Keratinocyte (primary cell): ENCODE measurements around the gene BICDL2. TPM values are rescaled to one million over a fixed set of nuclear protein-coding genes. Genes with fewer than 3 reads are reported as not detected.

Experiments used
- DNase-seq: peaks from one replicate; pipeline ENCODE4 v3.0.0-alpha.2; 2011; ENCODE audit warnings: low read depth, missing footprints, low spot score
- FAIRE-seq: peaks from 2 replicates; lab custom pipeline; 2011; peaks lifted over from hg19 to GRCh38; lab: Jason Lieb, UNC
- H2AFZ ChIP-seq: 2 replicates; pipeline ENCODE4 v1.6.0; 2012; ENCODE audit warnings: low read length, control low read depth, inconsistent platforms; ENCODE audit not compliant: control insufficient read depth
- H3K27ac ChIP-seq: 2 replicates; pipeline ENCODE4 v1.5.1; 2011; ENCODE audit warnings: low read length; ENCODE audit not compliant: control insufficient read depth, insufficient read depth
- H3K27me3 ChIP-seq: 3 replicates; pipeline ENCODE4 v1.6.0; 2011; ENCODE audit warnings: low read length; ENCODE audit not compliant: control insufficient read depth, insufficient read depth; ENCODE audit errors: extremely low read depth
- H3K36me3 ChIP-seq, 2 experiments: 2 replicates in 1 of 2; 3 replicates in 1 of 2; pipeline ENCODE4 v1.5.1; 2011; ENCODE audit warnings: low read length in 2 of 2, mild to moderate bottlenecking in 1 of 2; ENCODE audit not compliant: control insufficient read depth in 2 of 2, insufficient read depth in 2 of 2; ENCODE audit errors: extremely low read depth in 1 of 2
- H3K4me1 ChIP-seq: 3 replicates; pipeline ENCODE4 v1.5.1; 2011; ENCODE audit warnings: low read length; ENCODE audit not compliant: control insufficient read depth, insufficient read depth; ENCODE audit errors: extremely low read depth
- H3K4me2 ChIP-seq: 3 replicates; pipeline ENCODE4 v1.6.0; 2011; ENCODE audit warnings: low read depth, low read length; ENCODE audit not compliant: control insufficient read depth, insufficient read depth; ENCODE audit errors: extremely low read depth
- H3K4me3 ChIP-seq, 3 experiments: fragments of 200-600 bp in 1 of 3; sonication (generic) in 1 of 3; 2 replicates in 2 of 3; 3 replicates in 1 of 3; pipeline ENCODE4 v1.5.1; 2011 to 2016; ENCODE audit warnings: low read length in 3 of 3, mild to moderate bottlenecking in 3 of 3, control low read depth in 2 of 3, inconsistent platforms in 1 of 3, low read depth in 1 of 3, mixed read lengths in 1 of 3, mixed run types in 1 of 3, moderate library complexity in 1 of 3; ENCODE audit not compliant: control insufficient read depth in 2 of 3, insufficient read depth in 2 of 3; ENCODE audit errors: extremely low read depth in 1 of 3
- H3K79me2 ChIP-seq: 2 replicates; pipeline ENCODE4 v1.6.0; 2012; ENCODE audit warnings: low read length; ENCODE audit not compliant: control insufficient read depth, insufficient read depth
- H3K9ac ChIP-seq: 3 replicates; pipeline ENCODE4 v1.6.0; 2011; ENCODE audit warnings: low read length; ENCODE audit not compliant: control insufficient read depth, insufficient read depth; ENCODE audit errors: extremely low read depth
- H3K9me1 ChIP-seq: 3 replicates; pipeline ENCODE4 v1.6.0; 2011; ENCODE audit warnings: low read length; ENCODE audit not compliant: control insufficient read depth, insufficient read depth; ENCODE audit errors: extremely low read depth
- H3K9me3 ChIP-seq: 2 replicates; pipeline ENCODE4 v1.5.1; 2012; ENCODE audit warnings: low read depth, low read length; ENCODE audit not compliant: control insufficient read depth
- H4K20me1 ChIP-seq: 3 replicates; pipeline ENCODE4 v1.6.0; 2011; ENCODE audit warnings: low read length; ENCODE audit not compliant: control insufficient read depth, insufficient read depth; ENCODE audit errors: extremely low read depth
- CTCF ChIP-seq, 3 experiments: IDR thresholded peaks in 1 of 3; conservative IDR thresholded peaks in 1 of 3; optimal IDR thresholded peaks in 1 of 3; 2 replicates in 2 of 3; 3 replicates in 1 of 3; pipeline versions ENCODE3 to v1.5.1; 2011; ENCODE audit warnings: low read length in 3 of 3, mild to moderate bottlenecking in 3 of 3, moderate library complexity in 2 of 3, control low read depth in 1 of 3, inconsistent platforms in 1 of 3; ENCODE audit not compliant: insufficient read depth in 2 of 3; ENCODE audit errors: extremely low read depth in 1 of 3
- EZH2 ChIP-seq: IDR thresholded peaks from one replicate; pipeline ENCODE4 v1.6.1; 2012; ENCODE audit warnings: inconsistent platforms, mild to moderate bottlenecking, low read length, moderate library complexity
- dilution Hi-C: fragments of 300-500 bp; cut with MboI; formaldehyde crosslinking; loops from one replicate; pipeline ENCODE4 v1.7.0; 2020; ENCODE audit warnings: low sequenced_read_pairs; ENCODE audit not compliant: extremely low pct_ligation_motif_present
- polyA plus RNA-seq, 5 experiments: library from polyadenylated mRNA; depleted of rRNA in 3 of 5; stranded (reverse) in 3 of 5; stranded (forward) in 1 of 5; unstranded in 1 of 5; fragments of >200 nt; gene quantifications; 1 replicate in 1 of 5; 2 replicates in 3 of 5; 3 replicates in 1 of 5; pipeline versions ENCODE4 v1.2.1 to v1.2.3, GENCODE V29; 2011 to 2012; ENCODE audit warnings: missing spikeins in 2 of 5, low read depth in 1 of 5, low replicate concordance in 1 of 5

BICDL2 gene
- polyA plus RNA-seq, 1 donor (not counting 4 experiments of a cell fraction or from before 2014, with no cell fraction given) = 1.3 TPM

GRCh38 chr16:3050487-3050886, 13.7 kb upstream of the BICDL2 start:
- Histone ChIP-seq H3K27ac (no peak overlapping the region), H3K9me3 (no peaks in the 10 kb centered on the region), H4K20me1 (no peaks in the 10 kb centered on the region), H3K4me2 (no peak overlapping the region), H3K9ac (no peak overlapping the region), H3K79me2 (no peaks in the 10 kb centered on the region), H3K27me3 (peaks cover 36% of the 10 kb centered on the region), H2AFZ (no peak overlapping the region), H3K4me3 (no peak overlapping the region), H3K4me1 (no peaks in the 10 kb centered on the region), H3K9me1 (no peaks in the 10 kb centered on the region), H3K36me3 (peaks cover 0 to 6% of the 10 kb centered on the region in 2 experiments)
- no peak for TF ChIP-seq EZH2
- no peak for TF ChIP-seq CTCF (optimal IDR thresholded peaks at IDR 0.05 in 1 of 3, IDR thresholded peaks at IDR 0.05 in 1 of 3, conservative IDR thresholded peaks at IDR 0.05 in 1 of 3; ENCODE audit: extremely low read depth in 1 of 3, insufficient read depth in 2 of 3, low read length in 3 of 3)
- dilution Hi-C loops = no loop called here
- no peak for FAIRE-seq
- no peak for DNase-seq

GRCh38 chr16:3049921-3050481, 13.3 kb upstream of the BICDL2 start:
- dilution Hi-C loops = no loop called here
- FAIRE-seq = no peak

More at GRCh38 chr16:3049921-3050481, 13.3 kb upstream of the BICDL2 start:
- no peak for DNase-seq
- TF ChIP-seq CTCF (optimal IDR thresholded peaks at IDR 0.05 in 1 of 3, IDR thresholded peaks at IDR 0.05 in 1 of 3, conservative IDR thresholded peaks at IDR 0.05 in 1 of 3; ENCODE audit: extremely low read depth in 1 of 3, insufficient read depth in 2 of 3, low read length in 3 of 3) = no peak
- no peak for TF ChIP-seq EZH2
- no peaks in the 10 kb centered on the region for H3K4me1 ChIP-seq
- no peak overlapping the region for H3K27ac ChIP-seq
- H3K79me2 ChIP-seq = no peaks in the 10 kb centered on the region
- H4K20me1 ChIP-seq = no peaks in the 10 kb centered on the region
- H3K4me2 ChIP-seq = no peak overlapping the region
- H3K9me1 ChIP-seq = no peaks in the 10 kb centered on the region
- no peak overlapping the region for H3K9ac ChIP-seq
- H2AFZ ChIP-seq = no peak overlapping the region
- peaks cover 41% of the 10 kb centered on the region for H3K27me3 ChIP-seq
- no peak overlapping the region for H3K4me3 ChIP-seq
- peaks cover 0 to 6% of the 10 kb centered on the region in 2 experiments for H3K36me3 ChIP-seq
- H3K9me3 ChIP-seq = no peaks in the 10 kb centered on the region
